T-helper 1 cell (primary cell): ENCODE measurements around the gene BRD7.

ENCODE experiments used
- DNase-seq, 5 donors: peaks; one replicate each; pipeline ENCODE4 v3.0.0-alpha.2; 2012 to 2020

Gene BRD7

GRCh38 chr16:50288920-50289319 lies 79.9 kb downstream of the BRD7 start:
- DNase-seq = no peak

- DNase-seq = no peak
Observed at GRCh38 chr16:50288026-50288425, 80.8 kb downstream of the BRD7 start.

- DNase-seq = no peak
Observed at GRCh38 chr16:50286681-50287080, 82.1 kb downstream of the BRD7 start.

DNA sequence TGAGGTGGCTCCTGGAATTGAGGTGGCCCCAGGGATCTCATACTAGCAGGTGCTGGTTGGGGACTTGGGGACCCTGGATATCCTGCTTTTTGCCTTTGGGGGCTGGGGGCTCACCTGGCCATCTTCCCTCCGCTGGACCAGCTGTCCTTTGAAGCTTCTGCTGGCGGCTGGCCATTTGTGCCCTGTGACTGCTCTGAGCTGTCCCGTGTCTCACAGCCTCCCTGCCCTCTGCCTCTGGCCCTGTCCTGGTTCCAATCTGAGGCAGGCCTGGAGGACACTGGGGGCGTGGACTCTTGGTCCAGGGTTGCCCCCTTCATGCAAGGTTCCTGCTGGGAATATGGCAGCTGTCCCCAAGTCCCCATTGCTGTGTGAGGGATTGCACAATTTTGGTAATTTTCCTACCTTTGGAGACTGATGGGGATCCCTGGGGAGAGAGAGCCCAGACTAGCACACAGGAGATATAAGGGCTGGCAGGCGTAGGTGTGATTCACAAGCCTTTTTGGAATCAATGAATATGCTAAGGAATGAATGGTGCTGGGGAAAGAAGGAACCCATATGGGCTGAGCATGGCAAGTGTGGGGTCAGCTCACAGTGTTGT lies 83.3 kb downstream of the BRD7 start:
- no peak for DNase-seq

DNA sequence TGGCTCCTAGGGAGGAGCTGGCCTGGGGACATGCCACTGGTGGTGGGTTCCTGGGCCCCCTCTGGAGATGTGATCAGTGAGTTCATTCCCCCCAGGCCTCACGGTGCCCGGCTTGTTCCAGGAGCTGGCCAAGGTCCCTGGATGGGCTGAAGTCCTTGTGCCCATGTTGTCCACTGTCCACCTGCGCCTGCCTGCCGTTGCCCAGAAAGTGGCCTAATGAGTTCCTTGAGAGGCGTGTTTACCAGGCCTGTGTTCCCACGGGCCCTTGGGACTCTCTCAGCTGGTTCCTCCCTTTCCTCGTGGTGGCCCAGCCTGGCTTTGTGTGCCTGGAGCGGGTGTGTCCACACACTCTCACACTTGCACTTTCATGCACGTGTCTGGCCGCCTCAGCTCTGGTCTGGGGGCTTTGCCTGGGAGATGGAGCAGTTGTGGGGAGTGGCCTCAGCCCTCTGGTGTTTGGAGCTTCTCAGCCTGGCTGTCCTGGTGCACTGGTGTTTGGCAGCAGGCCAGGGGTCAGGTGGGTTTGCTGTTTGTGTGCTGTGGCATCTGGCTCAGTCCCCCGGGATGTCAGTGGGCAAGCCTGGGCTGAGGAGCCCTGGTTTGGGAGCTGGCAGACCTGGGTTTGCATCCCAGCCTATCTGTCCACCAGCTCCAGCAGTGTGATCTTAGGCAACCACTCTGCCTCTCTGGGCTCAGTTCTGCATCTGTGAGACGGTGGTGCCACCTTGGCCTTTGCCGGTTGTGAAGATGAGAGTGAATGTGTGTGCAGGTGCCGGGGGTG lies 84.5 kb downstream of the BRD7 start:
- DNase-seq = no peak

DNA sequence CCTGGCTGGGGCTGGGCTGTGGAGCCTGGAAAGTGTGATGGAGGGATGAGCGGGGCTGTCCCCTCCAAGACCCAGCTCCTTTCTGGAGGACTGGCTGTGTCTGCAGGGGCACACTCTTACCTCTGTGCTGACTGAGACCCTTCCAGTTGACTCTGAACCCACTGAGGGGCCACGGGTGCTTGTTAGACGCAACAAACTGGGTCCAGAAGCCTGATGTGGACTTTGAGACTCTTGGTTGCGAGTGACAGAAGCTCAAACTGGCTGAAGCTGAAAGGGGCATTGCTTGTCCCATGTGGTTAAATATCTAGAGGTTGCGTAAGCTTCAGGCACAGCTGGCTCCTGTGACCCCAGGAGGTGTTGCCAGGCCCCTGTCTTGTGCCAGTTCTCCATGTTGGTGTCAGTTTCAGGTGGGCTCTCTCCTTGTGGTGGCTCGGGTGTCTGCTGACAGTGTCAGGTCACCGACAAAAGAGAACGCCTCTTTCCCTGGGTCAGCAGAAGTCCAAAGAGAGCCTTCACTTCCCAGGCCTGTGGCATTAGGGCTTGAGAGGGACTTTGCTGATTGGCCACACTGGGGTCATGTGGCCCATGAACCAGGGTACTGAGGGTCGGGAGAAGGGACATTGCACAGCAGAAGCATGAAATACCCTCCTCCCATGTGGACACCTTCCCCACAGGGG lies 85.7 kb downstream of the BRD7 start:
- no peak for DNase-seq

DNA sequence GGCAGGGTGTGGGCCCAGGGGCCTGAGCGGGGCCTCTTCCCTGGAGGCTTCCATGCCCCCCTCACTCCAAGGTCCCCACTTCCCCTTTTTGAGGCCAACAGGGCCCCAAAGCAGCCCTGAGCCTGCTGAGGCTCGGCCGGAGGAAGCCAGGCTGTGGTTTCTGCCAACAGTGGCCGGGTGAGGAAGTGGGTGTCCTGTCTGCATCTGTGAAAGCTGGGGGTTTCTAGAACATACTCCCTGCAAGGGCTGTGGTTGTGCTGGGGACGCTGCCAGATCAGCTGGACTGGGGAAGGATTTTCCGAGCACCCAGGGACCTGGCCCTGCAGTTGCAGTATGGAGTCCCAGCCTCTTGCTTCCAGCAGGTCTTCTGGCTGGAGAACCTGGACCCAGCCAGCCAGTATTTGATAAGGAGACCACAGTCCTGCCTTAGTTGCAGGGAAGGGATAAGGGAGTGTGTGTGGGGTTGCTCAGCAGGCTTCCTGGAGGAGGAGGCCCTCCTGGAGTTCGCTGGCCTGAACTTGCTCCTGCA lies 86.7 kb downstream of the BRD7 start:
- DNase-seq = peak; percentile 27 to 79 (median 42)

GRCh38 chr16:50281391-50282009 lies 87.3 kb downstream of the BRD7 start:
- no peak for DNase-seq

DNA sequence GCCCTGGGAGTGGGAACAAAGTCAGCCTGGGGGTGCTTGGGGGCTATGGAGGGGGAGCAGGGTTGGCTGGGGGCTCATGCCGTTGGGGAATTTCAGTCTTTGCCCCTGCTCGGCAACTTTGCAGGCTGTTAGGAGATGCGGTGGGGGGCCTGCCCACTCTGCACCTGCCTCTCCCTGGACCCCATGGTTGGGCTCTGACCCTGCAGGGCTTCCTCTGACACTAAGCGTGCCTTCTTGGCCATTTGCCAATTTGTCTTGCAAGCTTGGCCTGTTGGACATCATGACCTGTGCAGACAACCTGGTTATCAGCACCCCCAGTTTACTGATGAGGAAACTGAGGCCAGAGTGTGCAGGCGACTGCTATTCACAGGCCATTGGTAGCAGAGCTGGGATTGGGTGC lies 87.9 kb downstream of the BRD7 start:
- DNase-seq = no peak

- DNase-seq = no peak
Observed at GRCh38 chr16:50279504-50279865, 89.3 kb downstream of the BRD7 start.

DNA sequence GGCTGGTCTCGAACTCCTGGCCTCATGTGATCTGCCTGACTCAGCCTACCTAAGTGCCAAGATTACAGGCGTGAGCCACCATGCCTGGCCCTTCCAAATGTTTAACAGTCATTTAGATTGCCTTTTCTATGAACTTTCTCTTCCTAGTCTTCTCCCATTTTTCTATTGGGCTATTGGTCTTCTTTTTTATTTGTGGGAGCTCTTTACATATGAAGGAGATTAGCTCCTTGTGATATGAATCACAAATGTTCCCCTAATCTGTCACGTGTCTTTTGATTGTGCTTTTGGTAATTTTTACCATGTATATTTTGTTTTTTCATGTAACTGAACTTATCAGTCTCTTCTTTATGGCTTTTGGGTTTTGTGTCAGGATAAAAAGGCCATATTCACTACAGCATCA lies 90.5 kb downstream of the BRD7 start:
- no peak for DNase-seq

- DNase-seq = no peak
Observed at GRCh38 chr16:50276801-50277555, 91.8 kb downstream of the BRD7 start.

DNA sequence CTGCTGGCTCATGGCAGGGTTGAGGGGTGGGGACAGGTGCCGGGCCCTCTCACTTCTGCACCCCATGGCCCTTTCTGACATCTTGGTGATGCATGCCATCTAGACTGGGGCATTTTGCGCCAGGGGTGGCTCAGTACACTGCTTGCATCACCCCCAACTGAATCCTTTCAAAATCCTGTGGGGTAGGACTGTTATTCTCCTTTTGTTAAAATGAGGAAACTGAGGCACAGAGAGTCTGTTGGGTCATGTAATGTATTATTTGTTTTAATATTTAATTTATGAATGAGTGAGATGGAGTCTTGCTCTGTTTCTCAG lies 92.5 kb downstream of the BRD7 start:
- no peak for DNase-seq

DNA sequence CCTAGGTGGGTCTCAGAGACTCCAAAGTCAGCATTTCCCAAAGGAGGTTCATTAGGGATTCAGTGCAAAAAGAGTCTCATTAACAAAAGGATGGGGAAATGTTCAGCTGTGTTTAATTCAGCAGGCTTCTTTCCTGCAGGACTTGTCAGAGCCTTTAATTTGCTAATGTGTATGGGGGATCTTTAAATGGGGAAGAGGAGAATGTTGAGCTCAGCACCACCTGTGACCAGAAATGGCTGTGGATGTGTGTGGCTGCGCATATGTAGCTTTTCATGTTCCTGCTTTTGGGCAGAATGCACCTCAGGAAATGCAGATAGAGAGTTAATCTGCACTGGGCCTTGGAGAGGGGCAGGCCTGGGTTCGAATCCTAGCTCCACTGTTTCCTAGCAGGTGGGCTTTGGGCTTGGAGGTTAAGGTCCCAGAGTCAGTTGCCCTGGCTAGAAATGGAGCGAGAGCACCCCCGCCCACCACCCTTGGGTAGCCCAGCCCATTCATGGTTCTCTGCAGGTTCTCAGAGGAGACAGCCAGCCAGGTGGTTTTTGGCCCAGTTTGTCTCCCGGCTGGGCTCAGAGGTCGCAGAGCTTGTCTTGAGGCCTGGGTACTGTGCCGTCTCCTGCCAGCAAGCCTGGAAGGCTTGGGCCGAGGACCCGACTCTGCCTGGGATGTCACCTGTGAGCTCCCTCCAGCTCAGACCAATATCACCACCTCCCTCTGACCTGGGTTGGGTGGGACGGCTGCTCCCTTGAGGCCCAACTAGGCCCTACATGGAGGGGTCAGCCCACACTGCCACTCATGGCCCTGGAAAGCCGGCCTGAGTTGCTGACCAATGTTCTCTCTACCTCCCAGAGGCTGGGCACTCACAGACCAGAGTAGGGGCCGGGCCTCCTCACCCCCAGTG lies 93.1 kb downstream of the BRD7 start:
- DNase-seq = no peak

DNA sequence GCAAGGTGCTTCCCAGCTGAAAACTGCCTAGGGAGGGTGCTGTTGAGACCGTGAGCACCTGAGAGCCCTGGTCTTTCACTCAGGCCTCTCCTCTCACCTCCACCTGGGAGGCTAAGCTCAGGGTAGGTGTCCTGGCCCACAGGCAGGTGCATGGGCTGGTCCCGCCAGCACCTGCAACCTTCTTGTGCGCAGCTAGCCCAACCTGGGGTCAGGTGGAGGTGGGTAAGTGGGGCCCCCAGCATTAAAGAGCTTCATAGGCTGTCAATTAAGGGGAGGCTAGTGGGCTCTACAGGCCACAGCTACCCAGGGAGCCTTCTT lies 93.7 kb downstream of the BRD7 start:
- DNase-seq = no peak

- DNase-seq = peak in 4 of 5 donors; percentile 34 to 74 (median 40)
Observed at GRCh38 chr16:50274326-50275097, 94.3 kb downstream of the BRD7 start.

- DNase-seq = peak in 1 of 5 donors; percentile 64
Observed at GRCh38 chr16:50273888-50274325, 94.9 kb downstream of the BRD7 start.

DNA sequence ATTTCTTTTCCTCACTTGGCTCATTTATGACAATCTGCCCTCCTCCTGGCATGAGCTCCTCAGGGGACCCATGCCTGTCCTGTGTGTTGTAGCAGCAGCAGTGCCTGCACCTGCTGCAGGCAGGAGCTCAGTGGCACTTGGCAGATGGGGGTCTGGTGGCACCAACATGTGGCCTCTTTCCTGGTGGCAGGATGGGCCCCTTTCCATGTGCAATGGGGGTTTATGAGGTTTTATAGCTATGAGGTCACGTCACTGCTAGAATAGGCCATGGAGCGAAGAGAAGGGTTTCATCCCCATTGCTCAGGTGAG lies 95.5 kb downstream of the BRD7 start:
- no peak for DNase-seq

GRCh38 chr16:50272687-50273381 lies 96.0 kb downstream of the BRD7 start:
- no peak for DNase-seq

DNA sequence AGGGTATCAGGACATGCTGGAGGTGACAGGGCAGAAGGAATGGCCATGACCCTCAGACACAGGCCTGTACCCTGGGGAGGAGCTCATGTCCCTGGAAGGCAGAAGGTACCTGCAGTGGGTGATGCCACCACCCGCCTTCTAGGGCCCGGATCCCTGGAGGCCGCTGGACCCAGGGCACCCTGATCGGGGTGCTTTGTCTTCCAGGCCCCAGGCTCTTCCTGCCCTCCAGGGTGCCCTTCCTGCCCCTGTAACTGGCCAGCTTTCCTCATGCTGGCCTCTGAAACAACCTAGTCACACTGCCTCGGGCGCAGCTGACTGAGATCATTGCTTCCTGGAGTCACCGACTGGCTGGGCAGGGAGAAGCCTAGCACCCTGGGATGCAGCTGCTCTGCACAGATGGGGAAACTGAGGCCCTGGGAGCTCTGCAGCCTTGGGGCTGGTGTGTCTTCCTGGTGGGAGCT lies 96.6 kb downstream of the BRD7 start:
- peak in 1 of 5 donors; percentile 39 for DNase-seq
